Measurements from ENCODE around the gene HS1BP3. TPM values are rescaled to one million over a fixed set of nuclear protein-coding genes. Genes with fewer than 3 reads are reported as not detected.

Gene HS1BP3
- total and polyA plus RNA-seq, 2 of the 13 experiments (the other 11 are each of a cell fraction or from before 2014, with no cell fraction given) = 15.2 to 22.0 TPM

DNA sequence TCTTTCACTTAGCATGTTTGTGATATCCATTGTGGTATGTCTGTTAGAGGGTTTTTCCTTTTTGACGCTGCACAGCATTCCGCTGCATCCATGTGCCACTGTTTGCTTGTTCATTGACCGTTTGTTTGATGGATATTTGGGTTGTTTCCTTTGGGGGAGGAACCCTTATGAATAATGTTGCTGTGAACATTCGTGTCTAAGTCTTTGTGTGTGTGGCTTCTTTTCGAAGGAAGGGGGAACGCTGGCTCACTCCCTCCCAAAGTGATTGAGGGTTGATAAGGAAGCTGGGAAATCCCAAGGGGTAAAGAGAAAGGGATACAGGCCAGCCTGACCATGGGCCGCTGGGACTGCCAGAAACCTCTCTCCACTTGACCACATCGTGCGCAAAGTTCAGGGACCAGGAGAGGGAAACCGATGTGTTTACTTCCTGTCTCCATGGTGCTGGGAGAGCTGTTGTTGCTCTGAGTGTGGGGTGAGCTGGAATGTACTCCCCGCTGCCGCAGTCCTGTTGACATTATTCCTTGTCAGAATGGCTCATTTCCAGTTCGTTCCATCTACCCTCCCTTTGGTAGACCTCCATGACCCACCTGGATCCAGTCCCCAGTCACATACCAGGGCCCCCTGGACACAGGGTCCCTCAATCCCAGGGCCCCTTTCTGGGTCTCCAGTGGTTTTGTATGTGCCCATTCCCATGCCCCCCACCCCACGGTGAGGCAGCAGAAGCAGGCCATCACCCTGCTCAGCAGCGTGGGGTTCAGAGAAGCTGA is 39.6 kb downstream of the HS1BP3 start (continued):
- TF ChIP-seq, protein P1, sequence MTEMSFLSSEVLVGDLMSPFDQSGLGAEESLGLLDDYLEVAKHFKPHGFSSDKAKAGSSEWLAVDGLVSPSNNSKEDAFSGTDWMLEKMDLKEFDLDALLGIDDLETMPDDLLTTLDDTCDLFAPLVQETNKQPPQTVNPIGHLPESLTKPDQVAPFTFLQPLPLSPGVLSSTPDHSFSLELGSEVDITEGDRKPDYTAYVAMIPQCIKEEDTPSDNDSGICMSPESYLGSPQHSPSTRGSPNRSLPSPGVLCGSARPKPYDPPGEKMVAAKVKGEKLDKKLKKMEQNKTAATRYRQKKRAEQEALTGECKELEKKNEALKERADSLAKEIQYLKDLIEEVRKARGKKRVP (CRISPR knock-in tag; IDR thresholded peaks at IDR 0.05) = no peak
- TF ChIP-seq MBNL3 (CRISPR knock-in tag; conservative IDR thresholded peaks at IDR 0.05) (no peak), KDM5A (IDR thresholded peaks at IDR 0.05; ENCODE audit: borderline replicate concordance, low read length) (no peak), BRCA1 (CRISPR knock-in tag; IDR thresholded peaks at IDR 0.05) (peak; percentile 94), ZNF782 (CRISPR knock-in tag; IDR thresholded peaks at IDR 0.05; ENCODE audit: borderline replicate concordance) (no peak; the same call in 1 of the 2 replicates), RAD21 (CRISPR knock-in tag; IDR thresholded peaks at IDR 0.05) (peak; percentile 57), ZNF550 (CRISPR knock-in tag; IDR thresholded peaks at IDR 0.05; ENCODE audit: borderline replicate concordance) (no peak), GATA4 (IDR thresholded peaks at IDR 0.05; ENCODE audit: borderline replicate concordance, low read depth) (no peak), WIZ (CRISPR knock-in tag; IDR thresholded peaks at IDR 0.05) (peak; percentile 63), ZMYM3 (CRISPR knock-in tag; IDR thresholded peaks at IDR 0.05) (peak; percentile 83), POGZ (CRISPR knock-in tag; IDR thresholded peaks at IDR 0.05) (peak; percentile 85), MIER2 (CRISPR knock-in tag; IDR thresholded peaks at IDR 0.05) (peak; percentile 87; the same call in 1 of the 2 replicates), CBX5 (CRISPR knock-in tag; IDR thresholded peaks at IDR 0.05; ENCODE audit: borderline replicate concordance) (peak; percentile 89; the same call in 1 of the 2 replicates), RELA (CRISPR knock-in tag; IDR thresholded peaks at IDR 0.05) (no peak; the same call in 1 of the 2 replicates), CREM (IDR thresholded peaks at IDR 0.05) (peak; percentile 75; the same call in 1 of the 2 replicates), CREM (CRISPR knock-in tag; IDR thresholded peaks at IDR 0.05) (no peak), XBP1 (CRISPR knock-in tag; IDR thresholded peaks at IDR 0.05) (no peak), ATM (IDR thresholded peaks at IDR 0.05; ENCODE audit: borderline replicate concordance) (no peak)
- TF ChIP-seq, protein P2, sequence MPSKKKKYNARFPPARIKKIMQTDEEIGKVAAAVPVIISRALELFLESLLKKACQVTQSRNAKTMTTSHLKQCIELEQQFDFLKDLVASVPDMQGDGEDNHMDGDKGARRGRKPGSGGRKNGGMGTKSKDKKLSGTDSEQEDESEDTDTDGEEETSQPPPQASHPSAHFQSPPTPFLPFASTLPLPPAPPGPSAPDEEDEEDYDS (CRISPR knock-in tag; IDR thresholded peaks at IDR 0.05) = peak; percentile 77
- TF ChIP-seq, protein P3, sequence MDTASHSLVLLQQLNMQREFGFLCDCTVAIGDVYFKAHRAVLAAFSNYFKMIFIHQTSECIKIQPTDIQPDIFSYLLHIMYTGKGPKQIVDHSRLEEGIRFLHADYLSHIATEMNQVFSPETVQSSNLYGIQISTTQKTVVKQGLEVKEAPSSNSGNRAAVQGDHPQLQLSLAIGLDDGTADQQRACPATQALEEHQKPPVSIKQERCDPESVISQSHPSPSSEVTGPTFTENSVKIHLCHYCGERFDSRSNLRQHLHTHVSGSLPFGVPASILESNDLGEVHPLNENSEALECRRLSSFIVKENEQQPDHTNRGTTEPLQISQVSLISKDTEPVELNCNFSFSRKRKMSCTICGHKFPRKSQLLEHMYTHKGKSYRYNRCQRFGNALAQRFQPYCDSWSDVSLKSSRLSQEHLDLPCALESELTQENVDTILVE (CRISPR knock-in tag; IDR thresholded peaks at IDR 0.05) = peak; percentile 88
- TF ChIP-seq, protein P4, sequence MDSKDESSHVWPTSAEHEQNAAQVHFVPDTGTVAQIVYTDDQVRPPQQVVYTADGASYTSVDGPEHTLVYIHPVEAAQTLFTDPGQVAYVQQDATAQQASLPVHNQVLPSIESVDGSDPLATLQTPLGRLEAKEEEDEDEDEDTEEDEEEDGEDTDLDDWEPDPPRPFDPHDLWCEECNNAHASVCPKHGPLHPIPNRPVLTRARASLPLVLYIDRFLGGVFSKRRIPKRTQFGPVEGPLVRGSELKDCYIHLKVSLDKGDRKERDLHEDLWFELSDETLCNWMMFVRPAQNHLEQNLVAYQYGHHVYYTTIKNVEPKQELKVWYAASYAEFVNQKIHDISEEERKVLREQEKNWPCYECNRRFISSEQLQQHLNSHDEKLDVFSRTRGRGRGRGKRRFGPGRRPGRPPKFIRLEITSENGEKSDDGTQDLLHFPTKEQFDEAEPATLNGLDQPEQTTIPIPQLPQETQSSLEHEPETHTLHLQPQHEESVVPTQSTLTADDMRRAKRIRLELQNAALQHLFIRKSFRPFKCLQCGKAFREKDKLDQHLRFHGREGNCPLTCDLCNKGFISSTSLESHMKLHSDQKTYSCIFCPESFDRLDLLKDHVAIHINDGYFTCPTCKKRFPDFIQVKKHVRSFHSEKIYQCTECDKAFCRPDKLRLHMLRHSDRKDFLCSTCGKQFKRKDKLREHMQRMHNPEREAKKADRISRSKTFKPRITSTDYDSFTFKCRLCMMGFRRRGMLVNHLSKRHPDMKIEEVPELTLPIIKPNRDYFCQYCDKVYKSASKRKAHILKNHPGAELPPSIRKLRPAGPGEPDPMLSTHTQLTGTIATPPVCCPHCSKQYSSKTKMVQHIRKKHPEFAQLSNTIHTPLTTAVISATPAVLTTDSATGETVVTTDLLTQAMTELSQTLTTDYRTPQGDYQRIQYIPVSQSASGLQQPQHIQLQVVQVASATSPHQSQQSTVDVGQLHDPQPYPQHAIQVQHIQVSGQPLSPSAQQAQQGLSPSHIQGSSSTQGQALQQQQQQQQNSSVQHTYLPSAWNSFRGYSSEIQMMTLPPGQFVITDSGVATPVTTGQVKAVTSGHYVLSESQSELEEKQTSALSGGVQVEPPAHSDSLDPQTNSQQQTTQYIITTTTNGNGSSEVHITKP (CRISPR knock-in tag; IDR thresholded peaks at IDR 0.05; ENCODE audit: low read depth) = peak; percentile 93
- TF ChIP-seq, protein P5, sequence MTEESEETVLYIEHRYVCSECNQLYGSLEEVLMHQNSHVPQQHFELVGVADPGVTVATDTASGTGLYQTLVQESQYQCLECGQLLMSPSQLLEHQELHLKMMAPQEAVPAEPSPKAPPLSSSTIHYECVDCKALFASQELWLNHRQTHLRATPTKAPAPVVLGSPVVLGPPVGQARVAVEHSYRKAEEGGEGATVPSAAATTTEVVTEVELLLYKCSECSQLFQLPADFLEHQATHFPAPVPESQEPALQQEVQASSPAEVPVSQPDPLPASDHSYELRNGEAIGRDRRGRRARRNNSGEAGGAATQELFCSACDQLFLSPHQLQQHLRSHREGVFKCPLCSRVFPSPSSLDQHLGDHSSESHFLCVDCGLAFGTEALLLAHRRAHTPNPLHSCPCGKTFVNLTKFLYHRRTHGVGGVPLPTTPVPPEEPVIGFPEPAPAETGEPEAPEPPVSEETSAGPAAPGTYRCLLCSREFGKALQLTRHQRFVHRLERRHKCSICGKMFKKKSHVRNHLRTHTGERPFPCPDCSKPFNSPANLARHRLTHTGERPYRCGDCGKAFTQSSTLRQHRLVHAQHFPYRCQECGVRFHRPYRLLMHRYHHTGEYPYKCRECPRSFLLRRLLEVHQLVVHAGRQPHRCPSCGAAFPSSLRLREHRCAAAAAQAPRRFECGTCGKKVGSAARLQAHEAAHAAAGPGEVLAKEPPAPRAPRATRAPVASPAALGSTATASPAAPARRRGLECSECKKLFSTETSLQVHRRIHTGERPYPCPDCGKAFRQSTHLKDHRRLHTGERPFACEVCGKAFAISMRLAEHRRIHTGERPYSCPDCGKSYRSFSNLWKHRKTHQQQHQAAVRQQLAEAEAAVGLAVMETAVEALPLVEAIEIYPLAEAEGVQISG (CRISPR knock-in tag; IDR thresholded peaks at IDR 0.05) = peak; percentile 91

Measured in HepG2 (cell line).